ENCODE results near the gene SCN2B.

GRCh38 chr11:118221419-118221818 is 45.0 kb upstream of the SCN2B start:
- TF ChIP-seq CTCF (IDR thresholded peaks at IDR 0.05; ENCODE audit: insufficient read depth, low read length), result no peak
- no peak for TF ChIP-seq REST (IDR thresholded peaks at IDR 0.05; ENCODE audit: insufficient replicate concordance, low read depth)
